HG03039 (cell line): Measurements from ENCODE around the gene SPEN.
A peak's percentile ranks its signal among the peaks of the same experiment; 100 is the strongest.
"Not testable (repeated sequence)": the region's sequence is repeated elsewhere in the genome, so short reads cannot be mapped to it uniquely, and the experiment has no call there.

Experiments
- ATAC-seq: cut with Tn5 transposase; IDR thresholded peaks from one replicate; pipeline ENCODE4 v1.9.1; 2021; ENCODE audit warnings: mild to moderate bottlenecking, moderate library complexity; ENCODE audit not compliant: unreplicated experiment

The SPEN gene

DNA sequence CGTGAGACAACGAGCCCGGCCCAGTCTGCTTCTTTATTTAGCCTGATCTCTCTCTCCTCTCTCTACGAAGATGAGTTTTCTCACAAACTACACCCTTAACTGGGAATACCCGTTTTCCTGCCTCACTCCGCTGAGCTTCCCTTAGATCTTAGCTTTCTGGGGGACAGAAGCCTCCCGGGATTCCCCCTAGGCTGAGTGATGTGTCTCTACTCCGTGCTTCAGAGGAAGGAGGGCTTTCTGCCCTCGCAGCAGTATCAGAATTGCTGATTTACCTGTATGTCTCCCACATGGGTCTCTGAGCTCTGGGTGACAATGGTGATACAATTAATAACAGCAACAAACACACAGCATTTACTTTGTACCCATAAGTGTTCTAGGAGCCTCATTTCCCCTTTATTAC, 127.3 kb downstream of the SPEN start:
- no peak for ATAC-seq

DNA sequence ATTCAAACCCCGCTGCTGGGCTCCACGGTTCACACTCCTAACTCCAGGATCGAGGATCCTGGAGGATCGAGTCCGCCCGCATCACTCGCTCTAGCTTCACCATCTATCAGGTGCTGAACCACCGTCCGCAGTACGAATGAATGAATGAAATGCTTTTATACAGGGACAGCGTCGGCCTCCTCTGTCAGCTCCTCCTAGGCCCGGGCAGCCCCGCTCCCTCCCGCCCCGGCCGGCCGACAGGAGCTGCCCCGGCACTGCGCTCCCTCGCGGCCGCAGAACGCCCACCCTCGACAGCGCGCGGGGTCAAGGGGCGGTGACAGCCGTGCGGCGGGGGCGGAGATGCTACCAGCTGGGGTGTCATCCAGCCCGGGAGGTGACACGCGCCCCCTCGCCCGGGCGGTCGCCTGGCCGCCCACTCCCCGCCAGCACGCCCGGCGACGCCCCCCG, 127.9 kb downstream of the SPEN start:
- ATAC-seq = peak; percentile 56

DNA sequence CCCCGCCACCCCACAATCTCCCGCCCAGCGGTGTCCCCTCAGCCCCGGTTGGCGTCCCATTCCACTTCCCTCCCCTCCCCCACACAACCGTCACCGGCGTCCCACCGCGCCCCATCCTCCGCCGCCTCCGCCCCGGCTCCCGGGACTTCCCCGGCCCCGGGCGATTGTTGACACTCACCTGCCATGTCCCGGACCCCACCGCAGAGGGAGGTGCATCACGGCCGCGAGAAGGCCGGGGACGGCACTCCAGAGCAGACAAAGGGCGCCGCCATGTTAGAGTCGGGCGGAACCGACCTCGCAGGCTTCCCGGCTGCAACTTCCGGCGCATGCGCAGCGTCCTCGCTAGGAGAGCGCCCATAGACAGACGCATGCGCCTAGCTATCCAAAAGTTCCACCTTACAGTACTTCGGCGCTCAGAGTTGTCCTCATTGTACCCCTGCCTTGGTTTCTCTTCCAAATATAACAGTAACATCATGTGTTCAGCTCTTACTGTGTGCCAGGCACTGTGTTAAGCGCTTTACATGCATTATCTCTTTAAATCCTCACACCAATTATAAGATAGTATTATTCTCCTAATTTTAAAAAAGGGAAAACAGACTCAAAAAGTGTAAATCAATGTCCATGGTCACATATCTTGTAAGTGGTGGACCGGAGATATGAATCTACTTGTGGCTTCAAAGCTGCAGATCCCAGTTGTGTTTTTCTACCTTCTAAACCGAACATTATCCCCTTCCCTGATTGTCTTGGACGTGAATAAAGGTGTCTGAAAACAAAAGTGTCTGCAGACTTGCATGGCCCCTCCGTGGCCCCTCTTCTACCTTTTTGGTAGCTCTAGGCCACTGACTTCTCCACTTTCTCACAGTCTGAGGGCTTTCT, 128.5 kb downstream of the SPEN start, which contains the start of gene ZBTB17:
TSS of gene ZBTB17 (minus strand) at position 297 of the 876 bp plus-strand sequence. CDS start 27,606 bp downstream, outside the sequence.
- peak; percentile 58 for ATAC-seq

DNA sequence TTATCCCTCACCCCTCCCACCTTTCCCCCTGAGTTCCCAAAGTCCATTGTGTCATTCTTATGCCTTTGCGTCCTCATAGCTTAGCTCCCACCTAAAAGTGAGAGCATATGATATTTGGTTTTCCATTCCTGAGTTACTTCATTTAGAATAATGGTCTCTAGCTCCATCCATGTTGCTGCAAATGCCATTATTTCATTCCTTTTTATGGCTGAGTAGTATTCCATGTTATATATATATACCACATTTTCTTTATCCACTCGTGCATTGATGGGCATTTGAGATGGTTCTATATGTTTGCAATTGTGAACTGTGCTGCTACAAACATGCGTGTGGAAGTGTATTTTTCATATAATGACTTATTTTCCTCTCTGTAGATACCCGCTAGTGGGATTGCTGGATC, 130.4 kb downstream of the SPEN start:
- not testable (repeated sequence) for ATAC-seq

DNA sequence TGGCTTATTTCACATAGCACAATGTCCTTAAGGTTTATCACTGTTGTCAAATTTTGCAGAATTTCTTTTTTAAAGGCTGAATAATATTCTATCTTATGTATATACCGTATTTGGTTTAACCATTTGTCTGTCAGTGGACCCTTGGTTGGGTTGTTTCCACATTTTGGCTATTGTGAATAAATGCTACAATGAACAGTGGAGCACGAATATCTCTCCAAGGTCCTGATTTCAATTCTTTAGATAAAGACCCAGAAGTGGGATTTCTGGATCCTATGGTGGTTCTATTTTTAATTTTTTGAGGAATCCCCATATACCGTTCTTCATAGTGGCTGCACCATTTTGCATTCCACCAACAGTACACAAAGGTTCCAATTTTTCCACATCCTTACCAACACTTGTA, 134.2 kb downstream of the SPEN start:
- no peak for ATAC-seq

DNA sequence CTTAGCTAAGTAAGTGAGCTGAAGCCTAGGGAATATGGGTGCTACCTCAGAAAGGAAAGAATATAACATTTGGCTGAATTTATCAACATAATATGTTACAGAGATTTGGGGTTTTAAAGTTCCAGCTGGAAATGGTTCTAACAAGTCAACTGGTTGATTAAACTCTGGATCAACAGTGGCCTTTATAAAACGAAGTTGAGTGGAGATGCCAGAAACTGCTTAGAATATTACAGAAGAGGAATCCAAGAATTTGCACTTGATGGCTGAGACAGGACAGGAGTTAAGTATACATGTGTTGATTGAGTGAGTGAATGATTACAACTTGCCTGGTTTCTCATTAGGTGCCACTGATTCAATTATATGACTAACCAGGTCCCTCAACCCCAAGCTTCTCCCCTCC, 135.8 kb downstream of the SPEN start:
- ATAC-seq = no peak

DNA sequence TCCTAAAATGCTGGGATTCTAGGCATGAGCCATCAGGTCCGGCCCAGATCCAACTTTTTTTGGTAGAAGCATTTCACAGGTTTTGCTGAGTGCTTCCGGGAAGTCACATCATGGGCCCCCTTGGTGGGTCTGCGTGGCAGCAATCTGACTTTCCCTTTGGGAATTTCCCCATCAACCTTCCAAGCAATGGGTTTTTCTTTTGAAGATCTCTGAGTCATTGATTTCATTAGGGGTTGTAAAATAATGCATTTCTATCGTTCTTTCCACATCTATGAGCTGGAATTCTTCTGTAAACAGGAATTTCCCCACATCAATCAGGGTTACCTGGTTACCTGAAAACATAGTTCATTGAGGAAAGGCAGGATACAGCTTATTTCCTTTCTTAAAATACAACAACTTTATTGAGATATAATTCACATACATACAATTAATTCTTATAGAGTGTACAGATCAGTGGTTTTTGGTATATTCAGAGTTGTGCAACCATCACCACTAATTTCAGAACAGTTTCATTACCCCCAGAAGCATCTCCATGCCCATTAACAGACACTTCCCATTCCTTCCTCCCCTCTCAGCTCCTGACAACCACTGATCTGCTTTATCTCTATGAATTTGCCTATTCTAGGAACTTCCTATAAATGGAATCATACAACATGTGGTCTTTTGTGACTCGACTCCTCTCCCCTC, 138.2 kb downstream of the SPEN start:
- no peak for ATAC-seq

DNA sequence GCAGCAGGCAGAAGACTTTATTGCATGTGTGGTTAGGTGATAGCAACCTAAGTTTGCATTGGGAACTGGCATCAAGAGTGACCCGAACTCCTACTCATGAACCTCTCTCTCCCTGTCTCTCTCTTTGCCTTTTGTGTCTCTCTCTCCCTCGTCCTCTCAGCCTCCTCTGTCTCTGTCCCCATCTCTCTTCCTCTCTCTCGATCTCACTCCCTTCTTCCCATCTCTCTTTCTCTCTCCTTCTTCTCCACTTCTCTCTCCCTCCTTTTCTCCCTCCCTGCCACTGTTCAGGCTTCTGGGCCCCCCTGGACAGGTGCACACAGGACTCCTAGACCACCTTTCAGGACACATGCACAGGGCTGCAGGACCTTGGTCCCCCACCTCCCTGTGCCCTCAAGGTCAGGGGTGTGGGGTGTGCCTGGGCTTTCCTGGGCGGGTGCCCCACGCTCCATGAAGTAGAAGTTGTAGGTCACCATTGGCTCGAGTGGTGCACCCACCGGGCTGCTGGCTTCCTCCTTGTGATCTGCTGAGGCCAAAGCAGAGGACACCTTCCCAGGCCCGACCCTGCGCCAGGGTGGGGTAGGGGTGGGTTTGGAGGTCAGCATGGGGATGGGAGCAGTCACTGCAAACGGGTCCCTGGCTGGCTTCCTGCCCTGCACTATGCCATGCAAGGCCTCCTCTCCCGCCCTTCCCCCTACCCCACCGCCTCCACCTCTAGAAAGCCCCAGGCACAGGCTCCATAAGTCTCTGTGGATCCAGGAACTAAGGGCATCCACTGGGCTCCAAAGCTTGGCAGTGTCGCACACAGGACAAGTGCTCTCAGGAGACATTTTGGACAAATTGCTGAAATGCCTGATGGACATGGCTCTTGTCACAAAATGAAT, 141.6 kb downstream of the SPEN start:
- no peak for ATAC-seq

DNA sequence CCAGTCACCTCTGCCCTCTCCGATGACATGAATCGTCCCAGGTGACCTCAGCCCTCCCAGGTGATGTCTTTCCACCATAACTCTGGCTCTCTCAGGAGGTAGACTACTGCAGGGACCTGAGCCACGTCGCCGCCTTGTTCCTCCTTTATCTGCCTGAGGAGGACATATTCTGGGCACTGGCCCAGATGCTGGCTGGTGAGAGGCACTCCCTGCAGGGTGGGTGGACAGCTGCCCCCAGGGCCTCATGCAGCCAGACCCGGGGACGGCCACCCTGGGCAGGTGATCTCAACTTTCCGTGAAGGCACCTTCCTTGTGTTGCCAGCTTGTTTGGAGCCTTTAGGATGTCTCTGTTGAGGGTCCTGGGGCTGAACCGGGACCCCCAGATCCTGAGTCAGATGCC, 142.3 kb downstream of the SPEN start:
- ATAC-seq = no peak
